ENCODE results near the gene CACNA1E.

DNA sequence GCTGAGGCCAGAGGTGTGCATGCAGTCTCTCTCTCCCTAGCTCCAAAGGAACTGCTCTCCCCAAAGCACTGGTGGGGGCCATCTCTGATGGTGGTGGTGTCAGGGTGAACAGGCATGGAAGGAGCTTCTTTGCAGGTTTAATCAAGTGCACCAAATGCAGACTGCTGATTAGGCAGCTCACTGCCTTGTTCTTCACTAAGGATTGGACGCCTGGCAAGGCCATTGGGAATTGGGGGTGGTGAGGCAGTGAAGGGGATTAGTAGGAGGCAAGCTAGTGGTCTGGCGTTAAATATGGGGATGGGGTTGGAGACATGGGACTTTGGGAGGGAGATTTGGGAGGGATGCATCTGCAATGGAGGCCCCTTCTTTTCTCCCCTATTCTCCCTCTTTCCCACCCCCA, 1.5 kb downstream of the CACNA1E start:
- no peak for TF ChIP-seq EZH2 (IDR thresholded peaks at IDR 0.05; ENCODE audit: borderline replicate concordance, insufficient read depth, low read depth, low read length, poor library complexity, severe bottlenecking)
- TF ChIP-seq, protein P1, sequence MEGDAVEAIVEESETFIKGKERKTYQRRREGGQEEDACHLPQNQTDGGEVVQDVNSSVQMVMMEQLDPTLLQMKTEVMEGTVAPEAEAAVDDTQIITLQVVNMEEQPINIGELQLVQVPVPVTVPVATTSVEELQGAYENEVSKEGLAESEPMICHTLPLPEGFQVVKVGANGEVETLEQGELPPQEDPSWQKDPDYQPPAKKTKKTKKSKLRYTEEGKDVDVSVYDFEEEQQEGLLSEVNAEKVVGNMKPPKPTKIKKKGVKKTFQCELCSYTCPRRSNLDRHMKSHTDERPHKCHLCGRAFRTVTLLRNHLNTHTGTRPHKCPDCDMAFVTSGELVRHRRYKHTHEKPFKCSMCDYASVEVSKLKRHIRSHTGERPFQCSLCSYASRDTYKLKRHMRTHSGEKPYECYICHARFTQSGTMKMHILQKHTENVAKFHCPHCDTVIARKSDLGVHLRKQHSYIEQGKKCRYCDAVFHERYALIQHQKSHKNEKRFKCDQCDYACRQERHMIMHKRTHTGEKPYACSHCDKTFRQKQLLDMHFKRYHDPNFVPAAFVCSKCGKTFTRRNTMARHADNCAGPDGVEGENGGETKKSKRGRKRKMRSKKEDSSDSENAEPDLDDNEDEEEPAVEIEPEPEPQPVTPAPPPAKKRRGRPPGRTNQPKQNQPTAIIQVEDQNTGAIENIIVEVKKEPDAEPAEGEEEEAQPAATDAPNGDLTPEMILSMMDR (IDR thresholded peaks at IDR 0.05), result no peak
